Measurements from ENCODE around the gene PLA2G5. TPM values are rescaled to one million over a fixed set of nuclear protein-coding genes. Genes with fewer than 3 reads are reported as not detected.

The PLA2G5 gene
- total RNA-seq (2022; extraction: Qiagen RNA extraction), result not detected in 5 replicates

DNA sequence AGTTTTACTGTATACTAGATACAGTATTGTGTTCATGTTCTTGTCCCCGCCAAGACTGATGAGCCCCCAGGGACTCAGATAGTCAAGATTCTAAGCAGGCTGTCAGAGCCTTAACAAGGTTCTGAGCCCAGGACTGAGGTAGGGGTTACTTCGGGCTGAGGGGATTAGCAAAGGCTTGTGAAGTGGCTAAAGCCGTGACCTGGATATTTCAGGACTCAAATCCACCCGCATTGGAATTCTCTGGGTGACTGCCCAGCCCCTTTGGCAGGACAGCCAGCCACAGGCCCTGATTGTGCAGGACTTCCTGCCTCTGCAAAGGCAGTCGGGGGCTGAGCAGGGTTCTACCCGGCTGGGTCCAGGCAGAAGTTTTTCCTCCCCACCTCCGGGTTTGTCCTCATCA is at the start of gene PLA2G5:
TSS of gene PLA2G5 (plus strand) at position 321 of the 400 bp plus-strand sequence. CDS start 14,637 bp downstream, outside the sequence.

DNA sequence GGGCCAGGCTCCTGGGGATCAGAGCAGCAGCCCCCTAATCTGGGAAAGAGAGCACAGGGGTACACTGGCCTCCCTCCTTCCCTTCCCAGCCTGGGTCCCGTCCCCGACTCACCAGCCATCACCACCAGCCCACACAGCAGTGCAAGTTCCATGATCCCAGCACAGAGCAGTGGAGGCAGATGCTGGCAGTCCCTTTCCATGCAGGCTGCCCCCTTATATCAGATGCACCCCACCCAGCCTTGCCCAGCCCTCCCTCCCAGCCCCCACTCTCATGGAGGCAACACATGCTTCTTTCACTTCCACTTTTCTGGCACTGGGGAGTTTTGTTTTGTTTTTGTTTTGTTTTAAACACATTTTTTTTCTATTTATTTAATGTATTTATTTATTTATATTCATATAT is 49.4 kb downstream of the PLA2G5 start, which contains the start of gene PLA2G2D:
TSS of gene PLA2G2D (minus strand) at position 190 of the 400 bp plus-strand sequence. CDS start at position 152, 38 bp downstream.

DNA sequence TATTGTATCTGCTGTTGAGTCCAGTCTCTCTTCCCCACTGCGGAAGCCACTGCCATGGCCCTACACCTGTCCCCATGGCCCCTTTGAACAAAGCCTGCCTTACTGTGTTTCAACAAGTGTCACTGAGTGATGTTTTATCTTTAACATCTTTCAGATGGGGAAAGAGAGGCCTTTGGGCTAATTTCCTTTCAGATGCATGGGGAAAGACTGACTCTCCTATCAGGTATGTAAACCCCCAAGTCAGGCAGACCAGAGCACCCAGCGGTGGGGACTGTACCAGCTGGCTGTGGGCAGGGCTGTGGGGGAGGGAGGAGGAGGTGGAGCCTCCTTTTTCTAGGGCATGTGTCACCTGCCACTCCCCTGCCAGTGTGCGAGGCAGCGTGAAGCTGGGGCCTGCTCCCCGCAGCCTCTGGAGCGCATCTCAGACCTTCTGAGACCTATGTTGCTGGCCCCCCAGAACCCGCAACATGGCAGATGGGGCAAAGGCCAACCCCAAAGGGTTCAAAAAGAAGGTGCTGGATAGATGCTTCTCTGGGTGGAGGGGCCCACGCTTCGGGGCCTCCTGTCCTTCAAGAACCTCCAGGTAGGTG is 69.1 kb downstream of the PLA2G5 start, which contains the start of gene PLA2G2F:
TSS of gene PLA2G2F (plus strand) at position 363 of the 590 bp plus-strand sequence. CDS start at position 468, 105 bp downstream.

Other genes starting within 250 kb of the PLA2G5 start
- gene OTUD3, start 187.8 kb upstream of the PLA2G5 start, total RNA-seq (2022; extraction: Qiagen RNA extraction), result 2.2 to 3.4 TPM (median 2.6 TPM) in 5 replicates
- not detected in 5 replicates for gene PLA2G2E, start 146.6 kb upstream of the PLA2G5 start, total RNA-seq (2022; extraction: Qiagen RNA extraction)
- gene PLA2G2A, start 90.6 kb upstream of the PLA2G5 start, total RNA-seq (2022; extraction: Qiagen RNA extraction), result not detected in 5 replicates
- 0.05 TPM in 1 of 5 replicates, not detected in the others for gene PLA2G2D, start 49.3 kb downstream of the PLA2G5 start, total RNA-seq (2022; extraction: Qiagen RNA extraction)
- not detected in 5 replicates for gene PLA2G2F, start 69.1 kb downstream of the PLA2G5 start, total RNA-seq (2022; extraction: Qiagen RNA extraction)
- gene UBXN10, start 115.9 kb downstream of the PLA2G5 start, total RNA-seq (2022; extraction: Qiagen RNA extraction), result 0.01 to 0.02 TPM in 2 of 5 replicates, not detected in the others
- gene PLA2G2C, start 116.3 kb downstream of the PLA2G5 start, total RNA-seq (2022; extraction: Qiagen RNA extraction), result not detected in 5 replicates
- not detected in 5 replicates for gene VWA5B1, start 220.7 kb downstream of the PLA2G5 start, total RNA-seq (2022; extraction: Qiagen RNA extraction)